SKM-1 treated with dmso at 0.1 percent for 144 hours (cell line): ENCODE results near the gene KIF26B.

ENCODE experiments used
- DNase-seq: peaks from one replicate; lab custom pipeline; 2025; ENCODE audit not compliant: unreplicated experiment; lab: John Stamatoyannopoulos, UW

The KIF26B gene

DNA sequence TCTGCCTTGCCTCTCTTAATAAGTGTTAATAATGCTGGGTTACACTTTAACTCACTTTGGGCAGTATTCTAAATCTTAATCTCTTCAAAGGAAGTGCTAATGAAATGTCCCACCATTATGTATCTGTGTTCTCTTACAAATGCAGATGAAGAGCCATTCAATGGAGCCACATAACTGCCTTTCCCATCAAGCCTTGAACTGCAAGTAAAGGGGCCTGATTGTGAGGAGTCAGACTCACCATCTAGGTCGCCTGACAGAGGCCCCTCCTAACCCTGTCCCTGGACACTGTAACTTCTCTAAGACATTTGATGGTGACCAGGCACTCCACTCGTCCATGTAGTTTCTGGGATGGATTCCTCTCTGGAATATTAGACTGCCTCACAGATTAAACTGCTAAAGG is 329.4 kb downstream of the KIF26B start:
- no peak for DNase-seq

DNA sequence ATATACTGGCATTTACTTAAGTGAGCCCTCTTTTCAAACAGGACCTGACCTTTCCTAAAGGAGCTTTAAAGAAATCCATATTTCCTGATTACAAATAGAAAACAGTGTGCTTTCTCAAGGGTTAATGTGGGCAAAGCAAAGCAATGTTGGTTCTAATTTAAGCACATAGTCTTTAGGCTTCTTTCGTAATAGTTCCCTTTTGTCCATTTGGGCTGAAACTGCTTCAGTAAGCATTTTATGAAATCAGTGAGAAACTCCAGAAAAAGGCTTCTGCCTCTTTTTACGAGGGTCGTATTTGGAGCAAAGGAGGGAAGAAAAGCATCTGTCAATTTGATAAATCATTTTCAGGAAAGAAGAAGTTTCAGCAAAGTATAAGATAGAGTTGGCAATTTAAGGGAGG is 331.2 kb downstream of the KIF26B start:
- peak; percentile 70 for DNase-seq

DNA sequence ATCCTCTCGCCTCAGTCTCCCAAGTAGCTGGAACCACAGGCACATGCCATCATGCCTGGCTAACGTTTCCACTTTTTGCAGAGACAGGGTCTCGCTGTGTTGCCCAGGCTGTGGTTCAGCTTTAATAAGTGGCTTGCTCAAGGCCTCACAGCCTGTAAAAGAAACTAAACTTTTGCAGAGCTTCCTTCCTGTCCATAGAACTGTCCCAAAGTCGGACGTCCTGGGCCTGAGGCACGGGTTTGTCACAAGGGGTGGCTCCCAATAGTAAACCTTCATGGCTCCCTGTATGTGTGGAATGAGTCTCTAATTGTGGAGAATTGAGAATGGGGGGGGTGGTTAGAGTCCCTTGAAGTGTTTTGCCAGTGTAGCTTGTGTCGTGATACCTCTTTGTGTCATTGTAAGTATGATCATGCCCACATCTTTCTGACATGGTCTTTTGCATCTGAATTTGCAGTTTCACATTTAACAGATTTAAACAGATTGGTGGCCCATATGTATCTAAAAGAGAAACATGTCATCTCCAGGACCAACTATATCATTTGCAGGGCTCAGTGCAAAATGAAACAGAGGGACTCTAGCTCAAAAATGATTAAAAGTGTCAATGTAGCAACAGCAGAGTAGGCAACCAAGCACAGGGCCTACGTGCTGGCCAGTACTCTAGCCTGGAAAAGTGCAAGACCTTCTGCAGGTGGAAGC is 332.1 kb downstream of the KIF26B start:
- no peak for DNase-seq

DNA sequence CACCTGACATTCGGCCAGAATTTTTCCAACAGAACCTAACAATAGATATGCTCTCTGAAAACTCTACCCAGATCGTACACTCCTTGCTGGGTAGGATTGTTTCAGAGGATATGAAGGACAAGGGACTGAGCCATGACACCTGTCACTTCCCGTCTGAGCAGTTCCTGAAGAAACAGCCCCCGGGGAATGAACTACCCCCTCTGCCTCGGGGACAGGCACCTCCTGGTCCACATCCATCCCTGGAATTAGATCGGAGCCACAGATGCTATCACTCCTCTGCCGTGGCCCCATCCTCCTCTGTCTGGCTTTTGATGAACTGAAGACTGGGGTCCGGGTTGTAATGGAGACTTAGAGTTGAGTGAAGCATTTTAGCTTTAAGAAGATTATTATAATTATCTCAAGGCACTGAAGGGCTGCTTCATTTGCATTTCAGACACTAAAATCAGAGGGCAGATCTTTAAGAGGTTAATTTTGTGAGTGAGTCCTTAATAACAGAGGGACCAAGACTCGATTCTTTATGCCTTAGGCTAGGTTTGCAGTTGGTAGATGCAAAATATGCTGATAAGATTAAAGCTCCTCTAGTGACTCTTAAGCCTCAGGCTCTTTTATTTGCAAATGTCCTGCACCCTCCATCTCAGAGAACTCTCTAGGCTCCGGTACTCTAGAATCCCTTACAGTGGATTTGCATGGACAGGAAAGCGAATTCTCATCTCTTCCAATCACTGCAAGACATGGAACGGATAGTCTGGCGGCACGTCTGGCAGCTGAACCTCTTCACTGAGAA is 333.8 kb downstream of the KIF26B start:
- no peak for DNase-seq

DNA sequence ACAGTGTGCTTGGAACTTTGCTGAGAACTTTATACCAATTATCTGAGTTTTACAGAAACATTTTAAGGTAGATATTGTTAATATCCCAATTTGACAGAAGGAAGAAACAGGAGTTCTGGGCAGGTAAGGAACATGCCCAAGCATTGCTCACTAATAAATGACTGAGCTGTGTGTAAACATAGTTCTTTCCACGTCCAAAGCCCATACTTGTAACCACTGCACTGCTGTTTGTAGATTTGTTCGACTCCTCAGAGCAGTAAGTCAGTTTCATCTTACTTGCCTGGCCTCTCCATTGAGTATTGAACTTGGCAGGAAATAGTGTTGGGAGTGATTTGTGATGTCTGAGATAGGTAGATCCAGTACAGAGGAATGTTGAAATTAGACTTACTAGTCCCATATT is 335.1 kb downstream of the KIF26B start:
- no peak for DNase-seq

DNA sequence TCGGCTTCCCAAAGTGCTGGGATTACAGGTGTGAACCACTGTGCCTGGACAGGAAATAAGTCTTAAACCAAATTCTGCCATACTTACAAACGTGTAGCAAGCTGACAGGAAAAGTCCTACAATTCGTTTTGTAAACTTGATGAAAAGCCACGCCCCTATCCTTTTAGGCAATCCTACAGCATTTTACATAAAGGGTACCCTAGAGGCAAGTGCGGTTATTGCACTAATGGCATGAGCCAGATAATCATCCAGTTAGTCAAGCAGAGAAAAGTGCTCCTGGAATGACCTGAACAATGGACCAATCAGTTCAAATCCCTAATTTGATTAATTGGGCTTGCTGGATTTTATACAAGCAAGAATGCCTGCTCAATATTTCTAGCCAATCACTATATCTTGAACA is 338.2 kb downstream of the KIF26B start:
- peak; percentile 54 for DNase-seq

DNA sequence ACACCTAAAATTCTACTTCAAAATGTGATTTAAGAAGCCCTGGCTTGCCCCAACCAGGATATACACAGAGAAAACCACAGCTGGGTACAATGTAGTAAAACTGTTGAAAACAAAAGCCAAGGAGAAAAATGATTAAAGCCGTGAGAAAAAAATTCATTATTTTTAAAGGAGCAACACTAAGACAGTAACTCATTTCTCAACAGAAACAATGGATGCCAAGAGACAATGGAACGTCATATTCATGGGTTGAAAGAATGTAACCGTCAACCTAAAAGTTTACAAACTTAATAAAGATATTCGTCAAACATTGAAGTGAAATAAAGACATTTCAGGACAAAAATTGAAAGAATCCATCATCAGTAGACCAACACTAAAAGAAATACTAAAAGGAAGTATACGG is 340.9 kb downstream of the KIF26B start:
- DNase-seq = no peak

DNA sequence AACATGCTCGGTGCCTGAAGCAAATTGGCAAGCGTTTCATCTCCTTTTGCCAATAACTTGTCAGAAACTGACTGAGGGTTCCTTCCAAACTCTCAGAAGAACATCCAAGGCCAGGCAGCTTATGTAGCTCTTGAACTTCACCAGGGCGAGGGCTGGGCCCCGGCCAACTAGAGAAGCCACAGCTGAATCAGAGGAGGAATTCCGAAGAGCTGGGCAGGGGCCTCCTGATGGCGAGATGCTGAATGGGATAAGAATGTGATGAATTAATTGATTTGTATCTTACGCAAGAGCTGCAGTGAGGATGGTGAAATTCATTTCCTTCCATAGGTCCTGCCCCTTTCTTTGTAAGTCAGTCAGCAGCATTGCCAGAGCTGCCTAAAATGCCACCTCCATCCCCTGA is 345.8 kb downstream of the KIF26B start:
- DNase-seq = peak; percentile 58

DNA sequence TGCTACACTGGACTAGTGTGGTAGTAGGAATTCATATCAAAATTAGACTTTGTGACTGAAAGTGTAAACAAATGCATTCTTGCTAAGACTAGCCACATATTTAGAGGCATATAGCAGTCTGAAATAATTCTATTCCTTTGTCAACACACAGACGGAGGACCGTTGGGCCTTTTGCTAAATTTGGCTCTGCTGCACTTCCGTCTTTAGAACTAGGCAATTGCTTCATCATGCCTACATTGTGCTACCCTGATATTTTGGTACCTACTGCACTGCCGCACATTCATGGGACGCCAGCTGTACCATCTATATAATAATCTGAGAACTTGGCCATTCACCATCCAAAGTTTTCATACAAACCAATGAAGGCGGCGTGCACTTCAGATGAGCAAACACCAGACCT is 346.8 kb downstream of the KIF26B start:
- peak; percentile 87 for DNase-seq

DNA sequence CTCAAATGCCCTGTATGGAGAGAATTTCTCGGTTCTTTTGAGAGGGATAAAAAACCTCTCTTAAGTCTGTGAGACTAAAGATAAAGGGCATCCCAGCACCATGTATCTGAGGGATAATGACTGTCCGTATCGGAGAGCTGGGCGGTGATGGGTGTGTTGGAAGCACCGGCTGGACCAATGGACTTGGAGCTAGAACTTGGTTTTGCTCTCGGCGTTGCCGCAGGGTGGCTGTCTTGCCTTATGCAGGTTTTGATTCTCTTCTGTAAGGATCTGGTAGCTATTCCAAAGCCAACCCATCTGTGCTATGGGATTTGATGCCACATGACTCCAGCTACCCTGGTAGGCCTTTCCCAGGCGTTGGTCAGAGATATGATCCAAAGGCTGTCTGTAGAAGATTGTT is 348.8 kb downstream of the KIF26B start:
- no peak for DNase-seq

DNA sequence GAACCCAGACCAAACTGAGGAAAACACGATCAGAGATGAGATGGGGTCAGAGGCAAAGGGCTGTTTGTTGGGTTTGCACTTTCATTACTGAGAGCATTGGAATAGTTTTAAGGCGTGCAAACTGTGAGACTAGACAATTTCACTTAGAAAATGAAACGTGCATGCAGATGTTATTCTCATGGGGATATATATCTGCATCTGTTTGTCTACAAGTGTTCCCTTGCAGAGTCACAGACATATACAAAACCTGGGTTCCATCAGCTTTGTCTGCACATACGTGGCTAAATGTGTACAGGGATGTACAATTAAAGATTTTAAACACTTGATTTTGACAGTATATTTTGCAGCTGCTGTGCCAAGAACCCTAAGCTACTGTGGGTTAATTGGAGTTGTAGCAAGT is 355.4 kb downstream of the KIF26B start:
- no peak for DNase-seq

DNA sequence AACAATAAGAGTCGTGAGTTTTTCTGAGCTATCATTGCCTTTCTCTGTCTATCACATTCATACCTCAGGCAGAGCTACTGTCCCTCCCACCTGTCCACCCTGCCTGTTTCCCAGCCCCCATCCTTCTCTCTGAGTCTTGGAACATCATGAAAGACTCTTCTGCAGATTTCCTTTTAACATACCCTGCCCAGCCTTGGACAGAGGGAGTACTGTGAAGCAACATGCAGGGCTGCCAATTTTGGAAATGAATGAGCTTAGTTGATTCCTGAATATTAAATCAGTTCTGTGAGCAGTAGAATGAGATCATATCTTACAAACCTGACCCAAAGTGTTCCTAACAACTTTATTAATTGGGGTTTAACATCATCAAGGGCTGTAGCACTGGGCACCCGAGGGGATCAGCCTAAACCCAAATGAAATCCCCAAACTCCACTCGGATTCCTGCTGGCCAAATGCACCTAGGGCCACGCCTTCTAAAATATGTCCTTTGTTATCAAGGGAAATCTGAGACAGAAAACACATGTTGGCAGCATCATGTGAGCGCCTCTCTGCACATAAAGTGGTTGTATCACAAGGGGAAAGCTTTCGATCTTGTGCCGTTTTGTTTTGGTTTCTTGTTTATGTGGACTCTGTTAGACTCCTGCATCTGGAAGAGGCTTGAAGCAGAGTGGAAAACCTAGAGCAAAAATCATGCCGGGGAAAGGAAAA is 357.6 kb downstream of the KIF26B start:
- no peak for DNase-seq

DNA sequence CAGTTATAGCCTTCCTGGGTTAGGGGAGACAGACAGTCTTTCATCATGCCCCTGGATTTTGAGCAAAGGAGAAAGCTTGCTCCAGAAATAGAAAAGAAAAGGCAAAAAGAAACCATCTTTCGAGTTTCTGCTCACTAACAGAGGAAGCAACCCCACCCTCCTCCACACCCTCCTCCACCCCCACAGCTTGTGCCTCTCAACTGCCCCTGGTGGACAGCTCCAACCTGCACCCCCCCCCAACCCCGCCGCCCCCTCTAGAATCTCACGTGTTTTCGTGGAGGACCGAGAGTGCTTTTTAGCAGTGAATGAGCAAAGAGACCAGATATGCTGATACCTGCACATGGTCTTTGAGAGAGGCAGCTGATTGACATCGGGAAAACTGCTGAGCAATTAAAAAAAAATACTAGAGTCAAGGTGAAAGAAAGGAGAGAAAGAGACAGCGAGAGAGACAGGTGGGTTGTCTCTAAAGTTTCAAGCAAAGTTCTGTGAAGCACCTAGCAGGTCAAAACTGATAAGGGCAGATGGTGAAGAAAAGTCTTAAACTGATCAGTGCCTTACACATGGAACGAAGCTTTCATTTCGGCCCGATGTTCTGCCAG is 358.3 kb downstream of the KIF26B start:
- DNase-seq = no peak

DNA sequence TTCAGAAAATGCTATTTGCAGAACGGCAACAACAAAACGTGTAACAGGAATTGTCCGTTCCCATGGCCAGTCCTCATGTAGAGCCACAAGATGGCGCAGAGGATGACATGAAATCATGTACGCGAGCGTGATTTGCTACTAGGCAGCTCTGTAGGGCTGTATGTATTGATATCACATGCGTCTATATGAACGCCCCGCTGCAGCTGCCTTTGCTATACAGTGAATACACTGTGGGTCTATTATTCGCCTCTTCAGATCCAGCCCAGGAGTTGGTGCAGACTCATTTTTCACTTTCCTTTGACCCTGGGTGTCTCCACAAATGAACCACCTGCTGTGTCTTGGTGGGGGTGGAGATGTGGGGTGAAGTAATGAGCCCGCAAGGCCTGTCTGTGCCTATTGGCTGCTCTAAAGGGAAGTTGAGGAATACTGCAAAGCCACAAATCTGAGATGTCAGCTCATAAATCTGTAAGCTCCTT is 361.5 kb downstream of the KIF26B start:
- peak; percentile 98 for DNase-seq

DNA sequence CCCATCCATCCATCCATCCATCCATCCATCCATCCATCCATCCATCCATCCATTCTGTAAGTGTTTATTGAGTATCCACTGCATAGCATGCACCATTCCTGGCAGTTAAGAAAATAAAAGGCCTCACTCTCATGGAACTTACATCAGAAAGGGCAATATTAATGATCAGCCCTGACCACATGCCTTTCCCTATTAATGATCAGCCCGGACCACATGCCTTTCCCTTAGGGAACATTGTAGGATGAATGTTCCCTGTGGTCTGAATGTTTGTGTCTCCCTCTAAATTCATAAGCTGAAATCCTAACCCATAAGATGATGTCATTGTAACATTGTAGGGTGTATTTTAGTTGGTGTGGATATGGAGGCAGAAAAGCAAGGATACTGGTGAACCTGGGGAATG is 365.8 kb downstream of the KIF26B start:
- no peak for DNase-seq

DNA sequence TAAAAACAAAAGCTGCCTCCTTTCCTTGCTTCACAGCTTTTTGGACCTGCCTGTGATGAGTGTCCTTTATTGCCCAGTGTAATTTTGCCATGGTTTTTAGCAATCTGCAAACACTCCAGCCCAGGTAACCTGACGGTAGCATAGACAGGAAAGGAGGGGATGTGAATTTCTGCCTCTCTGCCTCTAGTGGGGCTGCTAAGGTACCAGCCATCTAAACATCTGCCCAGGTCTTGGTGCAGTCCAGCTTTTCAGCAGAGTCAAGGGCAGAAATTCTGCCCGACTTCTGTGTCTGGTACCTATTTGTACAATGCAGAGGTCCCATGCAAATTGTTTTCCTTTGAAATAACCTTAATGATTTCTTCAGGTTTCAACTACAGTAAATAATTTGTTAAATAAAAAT is 371.4 kb downstream of the KIF26B start:
- DNase-seq = no peak

DNA sequence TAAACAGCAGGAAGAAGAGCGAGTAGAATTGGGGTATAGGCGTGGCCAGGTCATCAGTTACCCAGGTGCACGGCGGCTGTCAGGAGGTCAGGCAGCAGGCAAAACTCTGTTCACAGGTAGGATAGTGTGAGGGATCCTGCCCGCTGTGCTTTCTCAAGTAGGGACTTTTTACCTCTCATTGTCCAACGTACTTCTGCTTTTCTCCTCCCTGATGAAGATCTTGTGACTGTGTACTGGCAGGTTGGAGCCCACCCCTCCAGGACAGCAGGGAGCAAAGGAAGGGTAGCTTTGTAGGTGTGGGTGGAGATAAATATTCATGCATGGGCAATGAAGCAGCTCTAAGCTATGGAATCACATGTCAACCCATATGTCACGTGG is 373.5 kb downstream of the KIF26B start:
- DNase-seq = no peak

DNA sequence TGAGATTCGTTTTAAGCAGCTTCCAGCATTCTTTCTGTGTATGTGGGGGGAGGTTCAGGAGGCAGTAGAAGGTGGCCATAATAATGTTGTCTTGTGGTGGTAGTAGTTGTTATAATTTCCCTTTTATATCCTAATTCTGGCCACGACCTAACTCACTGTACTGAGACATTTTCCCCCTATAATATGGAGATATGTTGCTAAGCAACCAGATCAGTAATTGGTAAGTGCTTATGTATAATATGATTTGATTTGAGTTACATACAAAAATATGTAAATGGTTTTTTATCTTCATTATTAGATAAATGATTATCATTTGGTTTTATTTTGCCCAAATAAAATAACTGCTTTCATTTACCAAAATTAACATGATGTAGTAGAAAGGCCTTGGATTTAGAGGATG is 376.2 kb downstream of the KIF26B start:
- no peak for DNase-seq

DNA sequence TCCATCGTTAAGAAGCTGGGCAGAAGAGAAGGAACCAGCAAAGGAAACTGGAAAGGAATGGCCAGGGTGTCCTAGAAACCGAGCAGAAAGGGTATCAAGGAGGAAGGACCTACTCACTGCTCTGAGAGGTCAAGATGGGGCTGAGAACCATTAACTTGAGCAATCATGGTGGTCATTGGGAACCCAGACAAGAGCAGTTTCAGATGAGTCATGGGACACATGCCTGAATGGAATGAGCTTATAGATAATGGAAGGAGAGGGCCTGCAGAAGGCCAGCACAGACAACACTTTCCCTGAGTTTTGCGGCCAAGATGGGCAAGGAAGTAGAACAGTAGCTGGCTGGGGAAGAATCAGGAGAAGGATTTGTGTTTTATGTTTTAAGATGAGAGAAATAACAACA is 383.2 kb downstream of the KIF26B start:
- no peak for DNase-seq

DNA sequence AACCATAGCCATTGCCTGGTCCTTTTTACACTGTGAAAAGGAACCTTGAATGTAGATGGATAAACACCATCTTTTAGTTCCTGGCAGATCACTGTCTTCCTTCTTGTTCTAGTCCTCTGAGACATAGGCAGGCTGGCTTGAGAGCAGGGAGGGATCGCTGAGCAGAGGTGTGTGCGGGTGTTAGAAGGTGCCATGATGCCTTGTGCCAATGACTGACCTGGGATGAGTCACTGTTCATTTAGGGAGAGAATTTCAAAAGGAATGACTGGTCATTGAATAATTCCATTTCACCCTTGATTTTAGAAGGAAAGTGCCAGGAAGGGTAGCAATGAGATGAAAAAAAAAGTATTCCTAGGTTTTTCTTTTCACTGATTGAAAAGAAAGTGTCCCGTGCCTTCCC is 383.9 kb downstream of the KIF26B start:
- no peak for DNase-seq

DNA sequence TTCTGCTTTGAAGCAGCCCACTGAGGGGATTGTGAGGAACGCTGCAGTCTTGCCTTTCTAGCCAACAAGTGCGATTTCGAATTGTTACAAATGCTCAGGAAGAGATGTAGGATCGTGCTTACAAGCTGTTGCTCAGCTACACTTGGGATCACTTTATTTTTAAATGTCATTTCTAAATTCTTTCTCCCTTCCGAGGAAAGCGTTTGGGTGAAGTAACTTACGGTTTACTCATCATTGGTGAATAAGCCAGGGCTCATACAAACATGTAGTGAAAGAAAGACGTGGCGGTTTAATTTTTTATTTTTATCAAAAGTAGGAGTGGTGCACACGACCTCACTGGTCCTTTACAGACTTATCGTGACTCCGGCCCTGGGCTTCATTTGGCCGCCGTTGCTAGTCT is 386.6 kb downstream of the KIF26B start:
- no peak for DNase-seq

DNA sequence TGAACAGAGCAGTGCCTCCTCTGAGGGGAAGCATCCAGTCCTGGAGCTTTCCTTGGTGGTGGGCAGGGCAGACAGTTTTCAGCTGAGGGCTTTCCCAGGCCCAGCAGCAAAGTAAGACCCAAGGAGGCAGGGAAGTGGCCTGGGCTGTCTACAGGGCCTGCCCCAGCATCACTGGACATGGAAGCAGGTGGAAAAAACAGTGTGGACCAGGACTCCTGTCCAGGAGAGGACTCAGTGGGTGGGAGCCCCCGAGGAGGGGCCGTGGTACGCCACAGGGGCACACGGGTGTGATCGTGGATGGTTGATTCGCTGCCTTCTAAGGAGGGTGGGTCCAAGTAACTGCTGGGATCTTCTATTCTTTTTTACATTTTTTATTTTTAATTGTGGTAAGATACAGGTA is 387.6 kb downstream of the KIF26B start:
- DNase-seq = no peak
